Cardiac septum (tissue), 1 donor: ENCODE data around the gene DNAJC28. TPM values are rescaled to one million over a fixed set of nuclear protein-coding genes. Genes with fewer than 3 reads are reported as not detected.
"Not testable (repeated sequence)": the region's sequence is repeated elsewhere in the genome, so short reads cannot be mapped to it uniquely, and the experiment has no call there.

Experiments used
- DNase-seq: peaks from one replicate; pipeline ENCODE4 v3.0.0-alpha.2; 2020; ENCODE audit warnings: low spot score
- intact Hi-C: fragments of 100-400 bp; cut with DNase I; formaldehyde crosslinking; loops from one replicate; pipeline ENCODE4 v1.14.0; 2022
- total RNA-seq: library from RNA; stranded (reverse); fragmentation: NEBNext Ultra II Directional; extraction: Animal tissue kit (Norgen Biotek cat#: 25700); gene quantifications from one replicate; pipeline ENCODE4 v1.2.1, GENCODE V29; 2021
- donor health status: DM: no; HTN: no; CAD: no.

Gene DNAJC28
- total RNA-seq, 1 donor from 2014 or later = 4.6 TPM

DNA sequence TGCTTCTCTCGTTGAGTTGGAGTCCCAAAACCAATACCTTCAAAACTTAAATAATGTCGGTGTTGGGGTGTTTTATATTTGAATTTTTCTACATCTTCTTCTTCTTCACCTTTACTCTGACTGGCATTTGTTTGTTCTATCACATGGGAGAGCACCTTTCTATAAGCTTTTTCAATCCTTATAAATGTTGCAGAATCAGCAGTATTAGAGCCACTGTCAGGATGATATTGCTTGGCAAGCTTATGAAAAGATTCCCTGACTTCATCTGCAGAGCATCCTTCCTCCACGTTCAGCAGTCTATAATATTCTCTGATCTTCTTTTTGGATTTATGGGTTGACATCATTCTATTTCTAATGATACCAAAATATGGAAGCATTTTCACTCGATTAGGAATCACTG is 2.6 kb downstream of the DNAJC28 start:
- DNase-seq = no peak
- intact Hi-C loops = no loop called here

DNA sequence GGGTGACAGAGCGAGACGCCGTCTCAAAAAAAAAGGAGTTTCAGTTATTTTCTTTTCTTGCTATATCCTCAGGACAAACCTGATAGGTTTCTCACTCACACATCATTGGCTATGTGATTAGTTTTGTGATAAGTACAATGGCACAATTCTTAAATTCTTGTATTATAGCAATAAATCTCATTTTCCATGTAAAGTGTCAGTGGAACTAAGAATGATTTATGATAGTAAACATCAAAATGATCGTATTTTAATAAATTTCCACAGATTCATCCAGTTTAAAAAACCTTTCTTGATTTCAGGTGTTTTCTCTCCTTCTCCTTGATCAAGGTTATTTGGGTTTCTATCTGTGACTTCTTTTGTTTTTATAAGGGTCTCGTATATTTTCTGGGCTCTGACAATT is 3.5 kb downstream of the DNAJC28 start:
- DNase-seq = no peak
- intact Hi-C loops = no loop called here

DNA sequence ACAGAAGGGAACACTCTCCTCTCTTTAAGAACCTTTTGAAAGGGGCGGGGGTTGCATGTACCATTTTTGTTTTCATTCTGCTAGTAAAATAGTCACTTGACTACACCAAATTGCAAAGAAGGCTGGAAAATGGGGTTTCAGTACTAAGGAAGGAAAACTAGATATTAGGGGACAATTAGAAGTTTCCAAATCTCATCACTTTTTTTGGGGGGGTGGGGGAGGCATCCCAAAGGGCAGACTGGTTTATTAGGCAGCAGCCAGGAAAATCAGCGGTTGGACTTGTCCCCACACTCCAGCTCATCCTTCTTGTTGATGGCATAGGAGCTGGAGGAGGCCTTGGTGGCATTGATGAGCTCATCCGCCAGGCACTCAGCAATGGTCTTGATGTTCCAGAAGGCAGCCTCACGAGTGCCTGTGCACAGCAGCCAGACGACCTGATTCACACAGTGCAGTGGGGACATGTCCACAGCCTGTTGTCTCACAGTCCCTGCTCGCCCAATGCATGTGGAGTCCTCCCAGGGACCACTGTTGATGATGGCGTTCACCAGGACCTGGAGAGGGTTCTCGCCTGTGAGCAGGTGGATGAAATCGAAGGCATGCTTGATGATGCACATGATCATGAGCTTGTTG is 10.1 kb downstream of the DNAJC28 start:
- DNase-seq = no peak
- intact Hi-C loops = no loop called here

DNA sequence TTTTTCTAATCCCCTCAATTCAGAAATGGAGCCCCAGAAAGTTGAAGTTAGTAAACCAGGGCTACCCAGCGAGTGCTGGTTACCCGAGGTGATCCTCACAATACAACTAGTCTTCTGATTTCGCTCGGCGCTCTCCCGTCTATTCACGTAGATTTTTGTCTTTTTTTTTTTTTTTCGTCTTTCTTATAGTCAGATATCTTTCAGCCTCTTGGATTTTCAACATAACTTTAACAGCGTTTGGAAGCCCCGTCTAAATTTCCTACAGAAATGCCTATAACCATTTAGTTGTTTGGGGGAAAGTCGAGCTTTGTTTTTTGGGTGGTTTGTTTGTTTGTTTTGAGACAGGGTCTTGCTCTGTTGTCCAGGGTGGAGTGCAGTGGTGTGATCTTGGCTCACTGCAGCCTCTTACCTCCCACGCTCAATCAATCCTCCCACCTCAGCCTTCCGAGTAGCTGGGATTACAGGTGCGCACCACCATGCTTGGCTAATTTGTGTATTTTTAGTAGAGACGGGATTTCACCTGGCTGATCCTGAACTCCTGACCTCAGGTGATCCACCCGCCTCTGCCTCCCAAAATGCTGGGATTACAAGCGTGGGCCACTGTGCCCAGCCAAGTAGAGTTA is 10.9 kb downstream of the DNAJC28 start:
- no peak for DNase-seq
- intact Hi-C loops = no loop called here

DNA sequence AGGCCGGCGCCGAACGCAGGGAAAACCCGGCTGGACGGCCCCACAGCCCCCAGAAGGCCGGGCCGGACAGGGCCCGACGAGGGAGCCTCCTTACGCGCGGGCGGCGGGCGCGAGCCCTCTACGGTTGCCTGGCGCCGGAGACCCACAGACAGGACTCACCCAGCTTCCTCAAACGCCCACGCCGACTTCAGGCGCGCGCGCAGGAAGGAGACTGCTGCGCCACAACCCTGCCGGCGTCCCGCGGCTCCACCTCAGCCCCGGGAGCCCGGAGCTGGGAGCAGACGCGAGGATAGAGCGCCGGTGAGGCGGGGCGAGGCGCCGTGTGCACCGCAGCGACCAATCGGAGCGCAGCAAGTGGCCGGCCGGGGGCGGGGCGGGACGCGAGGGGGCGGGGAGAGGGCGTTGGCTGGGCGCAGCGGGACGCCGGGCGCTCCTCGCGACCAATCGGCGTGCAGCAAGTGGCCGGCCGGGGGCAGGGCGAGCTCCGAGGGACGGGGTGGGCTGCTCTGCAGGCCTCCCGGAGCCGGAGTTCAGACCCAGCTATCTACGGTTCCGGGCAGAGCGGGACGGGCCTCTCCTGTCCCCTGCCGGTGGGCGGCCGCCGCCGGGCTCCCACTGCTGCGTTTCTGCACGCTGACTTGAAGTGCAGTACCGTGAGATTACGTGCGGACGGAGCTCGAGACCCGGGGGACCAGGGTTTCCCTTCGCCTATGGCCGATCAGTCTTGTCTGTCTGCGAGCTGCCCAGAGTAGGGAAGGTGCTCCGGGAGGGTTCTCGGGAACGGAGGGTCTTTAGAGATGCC is 11.6 kb downstream of the DNAJC28 start, which contains the start of gene TMEM50B:
TSS of gene TMEM50B (minus strand) at position 296 of the 802 bp plus-strand sequence. CDS start 11,089 bp downstream, outside the sequence.
- DNase-seq = peak; percentile 98
- intact Hi-C loops = no loop called here

DNA sequence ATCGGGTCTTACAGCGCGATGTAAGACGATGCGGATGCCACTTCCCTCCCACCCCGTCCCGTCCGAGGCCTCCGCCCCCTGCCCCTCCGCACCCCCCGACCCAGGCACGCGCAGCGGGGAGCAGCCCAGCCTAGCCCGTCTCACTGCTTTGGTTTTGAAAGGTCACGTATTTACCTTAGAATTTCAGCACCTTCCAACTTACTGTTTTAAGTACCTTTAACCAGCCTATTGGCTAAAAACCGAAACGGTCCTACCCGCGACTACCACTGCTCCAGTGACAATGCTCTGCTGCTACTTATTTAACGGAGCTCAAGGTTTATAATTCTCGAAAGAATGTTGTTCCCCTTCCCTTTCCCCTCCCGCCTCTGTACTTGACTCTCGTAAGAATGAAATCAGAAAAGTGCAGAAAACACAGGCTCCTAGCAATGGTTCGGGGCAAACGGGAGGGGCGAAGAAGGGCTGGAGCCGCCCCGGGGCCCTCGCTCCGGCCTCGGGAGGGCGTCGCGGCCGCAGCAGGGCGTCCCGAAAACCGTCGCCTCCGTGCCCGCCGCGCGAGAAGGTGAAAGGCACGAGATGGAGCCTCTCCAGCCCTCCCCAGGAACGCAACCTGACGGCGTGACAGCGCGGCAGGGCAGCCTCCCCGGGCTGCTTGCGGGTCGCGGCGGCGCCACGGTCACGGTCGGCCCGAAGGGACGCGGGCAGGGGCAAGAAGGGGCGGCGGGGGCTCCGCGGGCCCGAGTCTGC is 12.4 kb downstream of the DNAJC28 start:
- peak; percentile 77 for DNase-seq
- intact Hi-C loops = no loop called here

DNA sequence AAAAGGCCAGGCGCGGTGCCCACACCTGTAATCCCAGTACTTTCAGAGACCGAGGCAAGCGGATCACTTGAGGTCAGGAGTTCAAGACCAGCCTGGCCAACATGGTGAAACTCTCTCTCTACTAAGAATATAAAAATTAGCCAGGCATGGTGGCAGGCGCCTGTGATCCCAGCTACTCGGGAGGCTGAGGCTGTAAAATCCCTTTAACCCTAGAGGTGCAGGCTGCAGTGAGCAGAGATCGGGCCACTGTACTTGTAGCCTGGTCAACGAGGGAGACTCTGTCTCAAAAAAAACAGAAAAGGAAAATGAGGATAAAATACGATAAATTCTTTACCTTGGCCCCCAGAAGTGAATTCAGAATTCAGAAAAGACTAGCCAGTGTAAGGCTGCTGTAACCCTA is 13.3 kb downstream of the DNAJC28 start:
- intact Hi-C loops = no loop called here
- DNase-seq = no peak

DNA sequence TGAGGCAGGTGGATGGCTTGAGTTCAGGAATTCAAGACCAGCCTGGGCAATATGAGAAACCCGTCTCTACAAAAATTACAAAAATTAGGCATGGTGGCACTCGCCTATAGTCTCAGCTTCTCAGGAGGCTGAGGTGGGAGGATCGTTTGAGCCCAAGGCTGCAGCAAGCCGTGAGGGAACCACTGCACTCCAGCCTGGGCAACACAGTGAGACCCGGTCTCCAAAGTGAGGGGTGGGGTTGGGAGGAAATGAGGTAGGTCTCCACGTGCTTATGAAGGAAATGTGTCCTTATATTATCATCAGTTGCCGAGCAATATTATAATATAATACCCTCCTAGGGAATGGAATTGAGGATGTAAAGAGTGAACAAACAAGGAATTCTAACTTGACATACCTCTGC is 14.4 kb downstream of the DNAJC28 start:
- DNase-seq = no peak
- intact Hi-C loops = no loop called here

DNA sequence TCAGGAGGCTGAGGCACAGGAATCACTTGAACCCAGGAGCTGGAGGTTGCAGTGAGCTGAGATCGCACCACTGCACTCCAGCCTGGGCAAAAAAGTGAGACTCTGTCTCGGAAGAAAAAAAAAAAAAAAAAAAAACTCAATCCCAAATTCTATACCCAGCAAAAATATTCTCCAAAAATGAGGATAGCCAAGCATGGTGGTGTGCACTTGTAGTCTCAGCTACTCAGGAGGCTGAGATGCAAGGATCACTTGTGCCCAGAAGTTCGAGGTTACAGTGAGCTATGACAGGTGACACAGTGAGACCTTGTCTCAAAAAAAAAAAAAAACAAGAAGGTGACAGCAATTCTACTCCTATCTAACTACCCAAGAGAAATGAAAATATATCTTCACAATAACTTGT is 18.2 kb downstream of the DNAJC28 start:
- intact Hi-C loops = no loop called here
- DNase-seq = no peak

DNA sequence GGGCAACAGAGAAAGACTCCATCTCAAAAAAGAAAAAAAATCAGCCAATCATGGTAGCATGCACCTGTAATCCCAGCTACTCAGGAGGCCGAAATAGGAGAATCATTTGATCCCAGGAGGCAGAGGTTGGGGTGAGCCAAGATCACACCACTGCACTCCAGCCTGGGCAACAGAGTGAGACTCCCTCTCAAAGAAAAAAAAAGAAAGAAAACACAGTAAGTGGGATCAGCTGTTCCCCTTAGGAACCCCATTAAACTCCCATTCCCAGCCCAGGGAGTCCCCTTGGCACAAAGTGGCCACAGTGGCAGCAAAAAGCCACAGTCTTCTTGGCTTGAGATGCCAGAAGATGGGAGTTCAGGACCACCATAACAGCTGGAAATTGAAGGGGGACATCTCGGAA is 20.8 kb downstream of the DNAJC28 start:
- intact Hi-C loops = no loop called here

DNA sequence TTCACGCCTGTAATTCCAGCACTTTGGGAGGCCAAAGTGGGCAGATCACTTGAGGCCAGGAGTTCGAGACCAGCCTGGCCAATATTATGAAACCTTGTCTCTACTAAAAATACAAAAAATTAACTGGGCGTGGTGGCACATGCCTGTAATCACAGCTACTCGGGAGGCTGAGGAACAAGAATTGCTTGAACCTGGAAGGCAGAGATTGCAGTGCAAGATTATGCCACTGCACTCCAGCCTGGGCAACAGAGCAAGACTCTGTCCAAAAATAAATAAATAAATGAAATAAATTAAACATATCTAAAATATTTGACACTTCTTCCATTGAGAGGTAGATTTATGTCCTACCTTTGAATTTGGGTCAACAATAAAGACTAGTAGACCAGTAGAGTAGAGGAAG is 22.3 kb downstream of the DNAJC28 start:
- intact Hi-C loops, DNase-seq: not testable (repeated sequence)

More for the DNA sequence above, 20.8 kb downstream of the DNAJC28 start:
- DNase-seq = no peak

DNA sequence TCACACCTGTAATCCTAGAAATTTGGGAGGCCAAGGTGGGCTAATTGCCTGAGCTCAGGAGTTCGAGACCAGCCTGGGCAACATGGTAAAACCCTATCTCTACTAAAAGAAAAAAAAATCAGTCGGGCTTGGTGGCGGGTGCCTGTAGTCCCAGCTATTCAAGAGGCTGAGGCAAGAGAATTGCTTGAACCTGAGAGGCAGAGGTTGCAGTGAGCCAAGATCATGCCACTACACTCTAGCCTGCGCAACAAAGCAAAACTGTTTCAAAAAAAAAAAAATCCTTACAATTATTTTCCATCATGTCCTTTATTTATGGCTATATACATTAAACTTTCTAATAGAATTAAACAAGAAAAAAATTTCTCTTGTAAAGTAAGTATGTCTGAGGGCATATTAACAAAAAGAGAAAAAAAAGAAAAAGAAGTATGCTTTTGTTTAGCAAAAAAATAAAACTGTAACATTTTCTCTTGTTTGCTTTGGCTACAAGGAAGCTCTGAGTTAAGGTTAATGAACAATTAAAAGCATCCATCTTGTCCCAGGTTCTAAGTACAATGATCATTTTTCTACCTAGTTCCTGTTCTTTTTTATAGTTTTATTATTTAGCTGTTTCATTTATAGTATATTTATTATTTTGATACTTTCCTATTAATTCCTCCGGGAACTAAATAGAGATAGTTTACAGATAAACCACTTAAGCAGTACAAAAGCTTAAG is 29.8 kb downstream of the DNAJC28 start:
- no peak for DNase-seq
- intact Hi-C loops = no loop called here

DNA sequence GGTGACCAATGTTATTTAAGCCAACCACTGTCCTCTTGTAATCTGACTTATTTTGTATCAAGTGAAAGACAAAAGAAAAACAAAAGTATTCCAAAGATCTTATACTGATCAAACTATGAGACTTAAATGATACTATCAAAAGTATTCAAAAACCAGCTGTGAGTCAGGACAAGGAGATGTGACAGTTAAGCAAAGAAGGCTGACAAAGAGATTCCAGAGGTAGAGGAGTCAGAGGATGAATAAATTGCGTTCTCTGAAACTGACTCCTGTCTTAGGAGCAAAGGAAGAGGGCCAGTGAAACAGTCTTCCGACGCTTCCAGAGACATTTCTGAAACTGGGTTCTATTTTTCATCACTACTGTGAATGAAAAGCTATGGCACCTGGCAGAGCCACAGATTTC is 32.7 kb downstream of the DNAJC28 start:
- intact Hi-C loops = no loop called here
- no peak for DNase-seq

DNA sequence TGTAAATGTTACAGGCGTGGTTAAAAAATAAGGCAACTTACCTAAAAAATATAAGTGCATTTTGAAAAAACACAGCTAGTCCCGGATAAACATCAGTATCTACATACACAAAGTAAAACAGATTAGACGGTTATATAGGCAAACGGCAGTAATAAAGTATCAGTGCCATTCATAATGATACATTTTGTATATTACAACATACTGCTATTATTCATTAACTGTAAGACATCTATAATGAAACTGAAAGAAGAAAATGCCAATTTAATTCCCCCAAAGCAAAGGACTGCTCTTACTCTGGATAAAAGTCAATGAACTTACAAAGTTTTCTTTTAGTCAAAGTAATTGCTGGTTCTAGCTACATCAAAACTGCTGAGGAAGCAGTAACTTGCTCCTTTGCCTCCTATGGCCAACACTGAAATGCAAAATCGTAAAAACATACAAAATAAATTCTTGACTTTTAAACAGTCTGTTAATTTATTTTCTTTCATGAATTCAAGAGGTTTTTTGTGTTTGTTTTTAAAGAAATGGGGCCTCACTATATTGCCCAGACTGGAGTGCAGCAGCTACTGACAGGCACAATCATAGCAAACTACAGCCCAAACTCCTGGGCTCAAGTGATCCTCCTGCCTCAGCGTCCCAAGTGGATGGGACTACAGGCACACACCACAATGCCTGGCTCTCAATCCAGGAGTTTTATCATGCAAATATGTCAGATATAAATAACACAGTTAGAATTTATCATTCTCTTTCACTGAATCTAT is 35.6 kb downstream of the DNAJC28 start:
- intact Hi-C loops = no loop called here
- no peak for DNase-seq

DNA sequence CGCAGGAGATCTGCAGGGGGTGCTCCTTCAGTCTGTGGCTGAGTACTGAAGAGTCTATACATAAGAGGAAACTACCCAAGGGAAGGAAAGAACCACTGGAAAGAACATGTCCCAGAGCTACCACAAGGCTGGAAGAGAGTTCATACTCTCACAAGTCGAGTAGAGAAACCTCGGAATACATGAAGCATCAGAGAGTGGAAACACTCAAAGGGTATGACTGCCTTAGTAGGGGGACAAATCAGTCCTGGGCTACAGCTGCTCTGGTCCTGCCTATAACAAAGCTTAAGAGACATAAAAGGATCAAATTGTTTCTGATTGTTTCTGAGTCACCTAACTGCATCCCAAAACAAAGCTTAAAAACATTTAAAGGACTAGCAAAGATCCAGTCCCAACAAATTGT is 39.2 kb downstream of the DNAJC28 start:
- no peak for DNase-seq
- intact Hi-C loops = no loop called here

DNA sequence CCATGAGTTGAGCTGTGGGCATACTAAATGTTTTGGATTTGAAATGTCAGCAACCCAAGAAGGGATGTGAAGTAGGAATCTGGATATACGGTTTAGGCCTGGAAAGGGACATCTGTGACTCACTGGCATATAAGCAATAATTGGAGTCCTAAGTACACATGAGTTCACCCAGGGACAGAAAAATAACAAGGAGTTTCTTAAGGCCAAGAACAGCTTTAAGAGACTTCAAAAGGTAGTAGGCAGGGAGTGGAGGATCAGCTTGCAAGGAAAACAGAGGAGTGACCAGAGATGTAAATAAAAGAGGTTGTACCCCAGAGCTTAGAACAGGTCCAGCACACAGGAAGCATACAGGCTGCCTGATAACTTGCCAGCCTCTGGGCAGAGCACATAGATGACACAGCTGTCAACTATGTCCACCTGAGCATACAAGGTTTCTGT is 39.9 kb downstream of the DNAJC28 start:
- intact Hi-C loops = no loop called here
- DNase-seq = no peak

DNA sequence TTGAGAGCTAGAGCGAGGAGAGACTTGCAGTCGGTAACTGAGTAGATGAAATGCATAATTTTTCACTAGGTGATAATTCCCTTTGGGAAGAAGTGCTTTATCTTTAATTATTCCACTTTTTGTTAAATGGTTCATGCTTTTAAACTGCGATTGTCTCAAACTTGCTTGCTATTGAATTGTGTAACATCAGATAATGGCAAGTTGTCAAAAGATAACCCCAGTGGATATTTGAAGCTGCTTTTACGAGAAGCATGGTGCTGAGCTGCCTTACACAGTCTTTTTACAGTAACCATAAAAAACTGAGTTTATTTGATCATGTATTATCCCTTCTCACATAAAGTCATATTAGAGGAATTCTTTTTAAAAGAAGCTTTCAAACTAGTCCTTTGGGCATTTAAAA is 41.9 kb downstream of the DNAJC28 start:
- intact Hi-C loops = loop anchor here (10.0 kb wide), 1 partner anchor 505 kb away; no protein-coding TSS in a partner anchor
- no peak for DNase-seq

DNA sequence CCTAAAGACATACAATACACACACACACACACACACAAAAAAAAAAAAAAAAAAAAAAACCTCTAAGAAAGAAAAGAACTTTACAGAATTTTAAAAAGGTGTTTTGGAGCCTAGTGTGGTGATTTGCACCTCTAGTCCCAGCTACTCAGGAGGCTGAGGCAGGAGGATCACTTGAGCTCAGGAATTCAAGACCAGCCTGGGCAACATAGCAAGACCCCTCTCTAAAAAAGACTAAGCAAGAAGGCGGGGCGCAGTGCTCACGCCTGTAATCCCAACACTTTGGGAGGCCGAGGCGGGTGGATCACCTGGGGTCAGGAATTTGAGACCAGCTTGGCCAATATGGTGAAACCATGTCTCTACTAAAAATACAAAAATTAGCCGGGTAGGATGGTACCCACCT is 44.9 kb downstream of the DNAJC28 start:
- DNase-seq = not testable (repeated sequence)
- intact Hi-C loops = loop anchor here (10.0 kb wide), 1 partner anchor 502 kb away; no protein-coding TSS in a partner anchor
